Left lung (tissue), 10 donors: ENCODE measurements around the gene PRRT3. TPM values are rescaled to one million over a fixed set of nuclear protein-coding genes. Genes with fewer than 3 reads are reported as not detected.
"Not testable (repeated sequence)": the region's sequence is repeated elsewhere in the genome, so short reads cannot be mapped to it uniquely, and the experiment has no call there.

Experiments
- ATAC-seq: fragments of 200-7000 bp; cut with Tn5 transposase; one replicate; pipeline ENCODE4 v1.9.1; 2020; ENCODE audit warnings: moderate library complexity
- DNase-seq, 4 donors: peaks; one replicate each; pipeline ENCODE4 v3.0.0-alpha.2; 2013 to 2020
- H3K27ac ChIP-seq, 2 donors: fragments of 200-600 bp; sonication (generic) in 1 of 2; one replicate each; pipeline versions ENCODE4 v1.5.0 to v1.8.0; 2020 to 2021
- H3K27me3 ChIP-seq, 2 donors: fragments of 200-600 bp; sonication (generic) in 1 of 2; one replicate each; pipeline versions ENCODE4 v1.5.0 to v1.8.0; 2020 to 2021
- H3K36me3 ChIP-seq, 2 donors: fragments of 200-600 bp; sonication (generic) in 1 of 2; one replicate each; pipeline versions ENCODE4 v1.5.0 to v1.8.0; 2020 to 2021
- H3K4me1 ChIP-seq, 2 donors: fragments of 200-600 bp; one replicate each; pipeline ENCODE4 v1.8.0; 2021
- H3K4me3 ChIP-seq, 2 donors: fragments of 200-600 bp; sonication (generic) in 1 of 2; one replicate each; pipeline versions ENCODE4 v1.5.0 to v1.8.0; 2020 to 2021; ENCODE audit warnings: mild to moderate bottlenecking in 1 of 2
- H3K9me3 ChIP-seq, 2 donors: fragments of 200-600 bp; sonication (generic) in 1 of 2; one replicate each; pipeline versions ENCODE4 v1.5.0 to v1.8.0; 2020 to 2021
- intact Hi-C, 2 donors: fragments of 100-400 bp; cut with DNase I; formaldehyde crosslinking; loops; one replicate each; pipeline versions ENCODE4 v1.11.2 to v1.14.2; 2022
- polyA plus RNA-seq, 6 donors: library from polyadenylated mRNA; unstranded; fragments of 120-200 nt; gene quantifications; one replicate each; pipeline ENCODE4 v1.2.1, GENCODE V29; 2013; ENCODE audit not compliant: insufficient read length in 6 of 6
- total RNA-seq, 2 donors: library from RNA; stranded (reverse); fragmentation: NEBNext Ultra II Directional; extraction: Animal tissue kit (Norgen Biotek cat#: 25700); gene quantifications; one replicate each; pipeline ENCODE4 v1.2.1, GENCODE V29; 2021
- TF ChIP-seq, protein P1 (sequence below), 2 donors: fragments of 200-600 bp; sonication (generic) in 1 of 2; IDR thresholded peaks; one replicate each; pipeline versions ENCODE4 v1.5.0 to v1.8.0; 2021; ENCODE audit warnings: antibody characterized with exemption in 2 of 2
- donor health status: DM: no; HTN: yes; CAD: no.
- donor health status: DM: no; HTN: no; CAD: no.

Gene PRRT3
- total and polyA plus RNA-seq, 8 donors = 1.8 to 4.6 (median 4.2) TPM

DNA sequence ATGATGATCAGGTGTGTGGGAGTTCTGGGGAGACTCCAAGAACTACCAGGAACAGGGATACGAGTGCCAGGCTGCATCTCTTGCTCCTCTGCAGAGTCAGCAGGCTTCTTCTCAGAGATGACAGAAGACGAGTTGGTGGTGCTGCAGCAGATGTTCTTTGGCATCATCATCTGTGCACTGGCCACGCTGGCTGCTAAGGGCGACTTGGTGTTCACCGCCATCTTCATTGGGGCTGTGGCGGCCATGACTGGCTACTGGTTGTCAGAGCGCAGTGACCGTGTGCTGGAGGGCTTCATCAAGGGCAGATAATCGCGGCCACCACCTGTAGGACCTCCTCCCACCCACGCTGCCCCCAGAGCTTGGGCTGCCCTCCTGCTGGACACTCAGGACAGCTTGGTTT lies 7.9 kb downstream of the PRRT3 start:
- TF ChIP-seq, protein P1, sequence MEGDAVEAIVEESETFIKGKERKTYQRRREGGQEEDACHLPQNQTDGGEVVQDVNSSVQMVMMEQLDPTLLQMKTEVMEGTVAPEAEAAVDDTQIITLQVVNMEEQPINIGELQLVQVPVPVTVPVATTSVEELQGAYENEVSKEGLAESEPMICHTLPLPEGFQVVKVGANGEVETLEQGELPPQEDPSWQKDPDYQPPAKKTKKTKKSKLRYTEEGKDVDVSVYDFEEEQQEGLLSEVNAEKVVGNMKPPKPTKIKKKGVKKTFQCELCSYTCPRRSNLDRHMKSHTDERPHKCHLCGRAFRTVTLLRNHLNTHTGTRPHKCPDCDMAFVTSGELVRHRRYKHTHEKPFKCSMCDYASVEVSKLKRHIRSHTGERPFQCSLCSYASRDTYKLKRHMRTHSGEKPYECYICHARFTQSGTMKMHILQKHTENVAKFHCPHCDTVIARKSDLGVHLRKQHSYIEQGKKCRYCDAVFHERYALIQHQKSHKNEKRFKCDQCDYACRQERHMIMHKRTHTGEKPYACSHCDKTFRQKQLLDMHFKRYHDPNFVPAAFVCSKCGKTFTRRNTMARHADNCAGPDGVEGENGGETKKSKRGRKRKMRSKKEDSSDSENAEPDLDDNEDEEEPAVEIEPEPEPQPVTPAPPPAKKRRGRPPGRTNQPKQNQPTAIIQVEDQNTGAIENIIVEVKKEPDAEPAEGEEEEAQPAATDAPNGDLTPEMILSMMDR (IDR thresholded peaks at IDR 0.05) = no peak
- Histone ChIP-seq H3K4me3 (no peak overlapping the region), H3K27ac (no peak overlapping the region), H3K4me1 (peaks cover 0 to 5% of the 10 kb centered on the region in 2 donors), H3K9me3 (no peaks in the 10 kb centered on the region), H3K27me3 (no peaks in the 10 kb centered on the region), H3K36me3 (peaks cover 0 to 36% of the 10 kb centered on the region in 2 donors)
- DNase-seq (no peak), ATAC-seq (no peak)
- intact Hi-C loops = no loop called here

DNA sequence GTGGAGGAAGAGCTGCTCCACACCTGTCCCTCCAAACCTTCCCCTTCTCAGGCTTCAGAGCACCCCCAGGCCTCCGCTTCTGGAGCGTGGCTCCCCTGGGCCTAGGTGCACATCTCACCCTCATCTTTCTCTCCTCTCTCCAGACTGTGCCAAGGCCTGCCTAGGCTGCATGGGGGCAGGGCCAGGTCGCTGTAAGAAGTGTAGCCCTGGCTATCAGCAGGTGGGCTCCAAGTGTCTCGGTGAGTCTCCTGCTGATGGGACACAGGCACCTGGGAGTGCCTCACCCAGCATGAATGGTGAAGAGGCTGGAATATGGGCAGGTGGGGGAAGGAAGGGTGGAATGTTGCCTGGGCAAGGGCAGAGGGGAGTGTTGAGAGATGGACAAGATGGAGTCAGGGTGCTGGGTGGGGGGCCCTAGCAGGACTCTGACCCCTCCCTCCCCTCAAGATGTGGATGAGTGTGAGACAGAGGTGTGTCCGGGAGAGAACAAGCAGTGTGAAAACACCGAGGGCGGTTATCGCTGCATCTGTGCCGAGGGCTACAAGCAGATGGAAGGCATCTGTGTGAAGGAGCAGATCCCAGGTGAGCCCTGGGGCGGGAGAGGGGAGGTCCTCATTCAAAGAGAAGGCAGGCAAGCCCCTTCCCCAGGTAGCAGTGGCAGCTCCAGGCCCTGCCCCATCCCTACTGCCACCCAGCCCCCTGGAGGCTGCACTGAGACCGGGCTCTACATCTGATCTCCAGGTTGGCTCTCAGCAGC lies 9.1 kb downstream of the PRRT3 start:
- TF ChIP-seq, protein P1 (IDR thresholded peaks at IDR 0.05) = no peak
- intact Hi-C loops = no loop called here
- no peak for DNase-seq
- Histone ChIP-seq H3K4me1 (peaks cover 0 to 5% of the 10 kb centered on the region in 2 donors), H3K27me3 (no peaks in the 10 kb centered on the region), H3K9me3 (no peaks in the 10 kb centered on the region), H3K4me3 (no peak overlapping the region), H3K36me3 (peaks cover 0 to 43% of the 10 kb centered on the region in 2 donors), H3K27ac (no peak overlapping the region)
- no peak for ATAC-seq

- DNase-seq (no peak), ATAC-seq (no peak)
- intact Hi-C loops = no loop called here
- TF ChIP-seq, protein P1 (IDR thresholded peaks at IDR 0.05) = no peak
- Histone ChIP-seq H3K4me3 (no peak overlapping the region), H3K27me3 (no peaks in the 10 kb centered on the region), H3K36me3 (peaks cover 0 to 52% of the 10 kb centered on the region in 2 donors), H3K9me3 (no peaks in the 10 kb centered on the region), H3K4me1 (peaks cover 0 to 5% of the 10 kb centered on the region in 2 donors), H3K27ac (no peak overlapping the region)
Measured at GRCh38 chr3:9942164-9942563, 10.0 kb downstream of the PRRT3 start.

DNA sequence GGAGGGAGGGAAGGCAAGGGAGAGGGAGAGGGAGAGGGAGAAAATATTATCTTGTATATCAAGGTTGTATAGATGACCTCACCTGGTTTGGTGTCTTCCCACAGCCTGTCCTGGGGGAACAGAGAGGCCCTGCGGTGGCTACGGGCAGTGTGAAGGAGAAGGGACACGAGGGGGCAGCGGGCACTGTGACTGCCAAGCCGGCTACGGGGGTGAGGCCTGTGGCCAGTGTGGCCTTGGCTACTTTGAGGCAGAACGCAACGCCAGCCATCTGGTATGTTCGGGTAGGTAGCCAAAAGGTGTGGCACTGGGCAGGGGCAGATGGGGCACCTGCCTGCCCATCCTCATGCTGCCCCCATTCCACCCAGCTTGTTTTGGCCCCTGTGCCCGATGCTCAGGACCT lies 11.5 kb downstream of the PRRT3 start:
- TF ChIP-seq, protein P1 (IDR thresholded peaks at IDR 0.05) = no peak
- intact Hi-C loops = no loop called here
- Histone ChIP-seq H3K27ac (no peak overlapping the region), H3K27me3 (no peaks in the 10 kb centered on the region), H3K36me3 (peaks cover 0 to 58% of the 10 kb centered on the region in 2 donors), H3K9me3 (no peaks in the 10 kb centered on the region), H3K4me1 (peaks cover 0 to 9% of the 10 kb centered on the region in 2 donors), H3K4me3 (no peak overlapping the region)
- DNase-seq (no peak), ATAC-seq (no peak)

DNA sequence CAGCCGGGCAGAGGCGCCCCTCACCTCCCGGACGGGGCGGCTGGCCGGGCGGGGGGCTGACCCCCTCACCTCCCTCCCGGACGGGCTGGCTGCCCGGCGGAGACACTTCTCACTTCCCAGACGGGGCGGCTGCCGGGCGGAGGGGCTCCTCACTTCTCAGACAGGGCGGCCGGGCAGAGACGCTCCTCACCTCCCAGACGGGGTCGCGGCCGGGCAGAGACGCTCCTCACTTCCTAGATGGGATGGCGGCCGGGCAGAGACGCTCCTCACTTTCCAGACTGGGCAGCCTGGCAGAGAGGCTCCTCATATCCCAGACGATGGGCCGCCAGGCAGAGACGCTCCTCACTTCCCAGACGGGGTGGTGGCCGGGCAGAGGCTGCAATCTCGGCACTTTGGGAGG lies 12.3 kb downstream of the PRRT3 start:
- H3K9me3 ChIP-seq, DNase-seq, H3K27me3 ChIP-seq, H3K4me3 ChIP-seq, ATAC-seq, H3K27ac ChIP-seq, intact Hi-C loops: not testable (repeated sequence)
- H3K4me1 ChIP-seq = peaks cover under 1 to 17% of the 10 kb centered on the region in 2 donors
- H3K36me3 ChIP-seq = peaks cover 0 to 58% of the 10 kb centered on the region in 2 donors
